H9 (cell line): ENCODE data around the gene TOB2. TPM values are rescaled to one million over a fixed set of nuclear protein-coding genes. Genes with fewer than 3 reads are reported as not detected.

ENCODE experiments used
- DNase-seq: peaks from one replicate; pipeline ENCODE4 v3.0.0-alpha.2; 2017
- H2AFZ ChIP-seq: one replicate; pipeline ENCODE4 v1.6.1; 2013; ENCODE audit warnings: mild to moderate bottlenecking, low read length, control low read depth, moderate library complexity
- H2AK5ac ChIP-seq: 2 replicates; pipeline ENCODE4 v1.6.1; 2013; ENCODE audit warnings: low read length, control low read depth, mixed read lengths; ENCODE audit not compliant: insufficient read length
- H2BK120ac ChIP-seq: one replicate; pipeline ENCODE4 v1.6.1; 2013; ENCODE audit warnings: low read depth, mild to moderate bottlenecking, low read length, control low read depth, inconsistent platforms; ENCODE audit not compliant: poor library complexity, severe bottlenecking
- H2BK12ac ChIP-seq: 2 replicates; pipeline ENCODE4 v1.6.1; 2013; ENCODE audit warnings: low read length, control low read depth, mixed read lengths, low read depth; ENCODE audit not compliant: insufficient read length
- H2BK15ac ChIP-seq: 2 replicates; pipeline ENCODE4 v1.6.1; 2013; ENCODE audit warnings: low read depth, low read length, control low read depth
- H2BK20ac ChIP-seq: one replicate; pipeline ENCODE4 v1.6.1; 2013; ENCODE audit warnings: low read depth, mild to moderate bottlenecking, low read length, control low read depth, inconsistent platforms; ENCODE audit not compliant: poor library complexity, severe bottlenecking
- H2BK5ac ChIP-seq: 2 replicates; pipeline ENCODE4 v1.6.1; 2013; ENCODE audit warnings: low read length, control low read depth, mixed read lengths; ENCODE audit not compliant: insufficient read length
- H3K14ac ChIP-seq: 2 replicates; pipeline ENCODE4 v1.6.1; 2013; ENCODE audit warnings: low read length, control low read depth; ENCODE audit not compliant: insufficient read depth
- H3K18ac ChIP-seq: 2 replicates; pipeline ENCODE4 v1.6.1; 2013; ENCODE audit warnings: low read depth, mild to moderate bottlenecking, mixed read lengths, low read length, control low read depth; ENCODE audit not compliant: insufficient read length
- H3K23ac ChIP-seq: 2 replicates; pipeline ENCODE4 v1.6.1; 2013; ENCODE audit warnings: low read length, control low read depth, mixed read lengths, low read depth; ENCODE audit not compliant: insufficient read length
- H3K23me2 ChIP-seq: 2 replicates; pipeline ENCODE4 v1.6.1; 2013; ENCODE audit warnings: low read depth, mild to moderate bottlenecking, mixed read lengths, low read length, control low read depth; ENCODE audit not compliant: insufficient read length, poor library complexity, severe bottlenecking
- H3K27ac ChIP-seq: 2 replicates; pipeline ENCODE4 v1.5.1; 2013; ENCODE audit warnings: low read length, control low read depth, mixed read lengths, low read depth; ENCODE audit not compliant: insufficient read length
- H3K27me3 ChIP-seq: 2 replicates; pipeline ENCODE4 v1.6.1; 2013; ENCODE audit warnings: low read length, control low read depth, inconsistent platforms; ENCODE audit not compliant: insufficient read depth
- H3K4ac ChIP-seq: 2 replicates; pipeline ENCODE4 v1.6.1; 2013; ENCODE audit warnings: low read depth, mild to moderate bottlenecking, control low read depth, inconsistent platforms, low read length, moderate library complexity
- H3K4me1 ChIP-seq: 2 replicates; pipeline ENCODE4 v1.6.1; 2013; ENCODE audit warnings: low read length, control low read depth, inconsistent platforms; ENCODE audit not compliant: insufficient read depth
- H3K4me2 ChIP-seq: 2 replicates; pipeline ENCODE4 v1.6.1; 2013; ENCODE audit warnings: low read length, control low read depth, mixed read lengths; ENCODE audit not compliant: insufficient read length, insufficient read depth
- H3K56ac ChIP-seq: 2 replicates; pipeline ENCODE4 v1.6.1; 2013; ENCODE audit warnings: low read depth, mild to moderate bottlenecking, mixed read lengths, low read length, control low read depth; ENCODE audit not compliant: insufficient read length
- H3K79me1 ChIP-seq: 2 replicates; pipeline ENCODE4 v1.6.1; 2013; ENCODE audit warnings: low read depth, mild to moderate bottlenecking, moderate library complexity, low read length, control low read depth, inconsistent platforms; ENCODE audit not compliant: insufficient read depth, poor library complexity, severe bottlenecking
- H3K79me2 ChIP-seq: 2 replicates; pipeline ENCODE4 v1.6.1; 2013; ENCODE audit warnings: low read length, control low read depth, inconsistent platforms; ENCODE audit not compliant: insufficient read depth
- H3K9ac ChIP-seq: 2 replicates; pipeline ENCODE4 v1.6.1; 2013; ENCODE audit warnings: low read length, control low read depth, mixed read lengths; ENCODE audit not compliant: insufficient read length; ENCODE audit errors: extremely low read depth
- H3K9me3 ChIP-seq: one replicate; pipeline ENCODE4 v1.6.1; 2013; ENCODE audit warnings: low read depth, low read length, inconsistent platforms; ENCODE audit not compliant: control insufficient read depth
- H3T11ph ChIP-seq: one replicate; pipeline ENCODE4 v1.6.1; 2013; ENCODE audit warnings: mild to moderate bottlenecking, low read length, control low read depth, inconsistent platforms
- H4K20me1 ChIP-seq: one replicate; pipeline ENCODE4 v1.6.1; 2013; ENCODE audit not compliant: control insufficient read depth, insufficient read length, insufficient read depth
- H4K5ac ChIP-seq: 2 replicates; pipeline ENCODE4 v1.6.1; 2013; ENCODE audit warnings: low read depth, mild to moderate bottlenecking, mixed read lengths, low read length, control low read depth; ENCODE audit not compliant: insufficient read length
- H4K8ac ChIP-seq: replicated peaks from 2 replicates; pipeline ENCODE4 v1.6.1; 2013; ENCODE audit warnings: low read length, control low read depth, mixed read lengths, low read depth; ENCODE audit not compliant: insufficient read length
- H4K91ac ChIP-seq: 2 replicates; pipeline ENCODE4 v1.6.1; 2013; ENCODE audit warnings: low read depth, mild to moderate bottlenecking, moderate library complexity, mixed read lengths, low read length, control low read depth; ENCODE audit not compliant: insufficient read length
- H3K27ac Mint-ChIP-seq, 3 experiments: 2 replicates in 2 of 3; 3 replicates in 1 of 3; pipeline ENCODE4 v1.8.0; 2020 to 2021; ENCODE audit warnings: mixed read lengths in 3 of 3, mild to moderate bottlenecking in 1 of 3, moderate library complexity in 1 of 3
- H3K27me3 Mint-ChIP-seq: 2 replicates; pipeline ENCODE4 v1.8.0; 2021; ENCODE audit warnings: low read depth, mild to moderate bottlenecking, moderate library complexity, mixed read lengths
- H3K36me3 Mint-ChIP-seq, 3 experiments: 2 replicates in 2 of 3; 3 replicates in 1 of 3; pipeline ENCODE4 v1.8.0; 2020 to 2021; ENCODE audit warnings: low read depth in 3 of 3, mixed read lengths in 3 of 3; ENCODE audit not compliant: insufficient read depth in 1 of 3
- H3K4me1 Mint-ChIP-seq, 2 experiments: 2 replicates each; pipeline ENCODE4 v1.8.0; 2020; ENCODE audit warnings: mixed read lengths in 2 of 2
- H3K4me3 Mint-ChIP-seq, 2 experiments: 2 replicates in 1 of 2; 3 replicates in 1 of 2; pipeline ENCODE4 v1.8.0; 2020 to 2021; ENCODE audit warnings: mild to moderate bottlenecking in 2 of 2, mixed read lengths in 2 of 2, moderate library complexity in 1 of 2
- H3K9me3 Mint-ChIP-seq, 2 experiments: 2 replicates in 1 of 2; 3 replicates in 1 of 2; pipeline ENCODE4 v1.8.0; 2020; ENCODE audit warnings: mild to moderate bottlenecking in 2 of 2, mixed read lengths in 2 of 2, moderate library complexity in 1 of 2
- WGBS: extraction: QIAGEN DNeasy Blood & Tissue Kit; methylation state at CpG from one replicate; pipeline ENCODE4 v1.1.7; 2013; ENCODE audit warnings: missing lambda C conversion rate, low lambda C conversion rate, mixed read lengths; ENCODE audit not compliant: insufficient read length; ENCODE audit errors: extremely low coverage; 5-methylcytosine and 5-hydroxymethylcytosine counted together
- total RNA-seq: library from RNA; stranded (reverse); gene quantifications from 2 replicates; pipeline ENCODE4 v1.2.1, GENCODE V29; 2021
- TF ChIP-seq, protein P1 (sequence below): fragments of 200-600 bp; sonication (generic); conservative IDR thresholded peaks from 3 replicates; pipeline ENCODE4 v1.8.0; 2021; ENCODE audit warnings: antibody characterized with exemption, mild to moderate bottlenecking

Gene TOB2
- total RNA-seq, 1 experiment from 2014 or later: 75.8 TPM

GRCh38 chr22:41478473-41478872 is 31.9 kb upstream of the TOB2 start:
- no peak overlapping the region for H3K18ac ChIP-seq
- H3K9ac ChIP-seq: no peak overlapping the region
- peaks cover 5% of the 10 kb centered on the region for H3K79me1 ChIP-seq
- H4K5ac ChIP-seq: no peak overlapping the region
- WGBS: no CpG with 5 or more reads among the region's 2 CpGs
- TF ChIP-seq, protein P1, sequence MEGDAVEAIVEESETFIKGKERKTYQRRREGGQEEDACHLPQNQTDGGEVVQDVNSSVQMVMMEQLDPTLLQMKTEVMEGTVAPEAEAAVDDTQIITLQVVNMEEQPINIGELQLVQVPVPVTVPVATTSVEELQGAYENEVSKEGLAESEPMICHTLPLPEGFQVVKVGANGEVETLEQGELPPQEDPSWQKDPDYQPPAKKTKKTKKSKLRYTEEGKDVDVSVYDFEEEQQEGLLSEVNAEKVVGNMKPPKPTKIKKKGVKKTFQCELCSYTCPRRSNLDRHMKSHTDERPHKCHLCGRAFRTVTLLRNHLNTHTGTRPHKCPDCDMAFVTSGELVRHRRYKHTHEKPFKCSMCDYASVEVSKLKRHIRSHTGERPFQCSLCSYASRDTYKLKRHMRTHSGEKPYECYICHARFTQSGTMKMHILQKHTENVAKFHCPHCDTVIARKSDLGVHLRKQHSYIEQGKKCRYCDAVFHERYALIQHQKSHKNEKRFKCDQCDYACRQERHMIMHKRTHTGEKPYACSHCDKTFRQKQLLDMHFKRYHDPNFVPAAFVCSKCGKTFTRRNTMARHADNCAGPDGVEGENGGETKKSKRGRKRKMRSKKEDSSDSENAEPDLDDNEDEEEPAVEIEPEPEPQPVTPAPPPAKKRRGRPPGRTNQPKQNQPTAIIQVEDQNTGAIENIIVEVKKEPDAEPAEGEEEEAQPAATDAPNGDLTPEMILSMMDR: no peak
- no peak overlapping the region for H2BK120ac ChIP-seq
- no peak overlapping the region for H3K4me2 ChIP-seq
- H3K79me2 ChIP-seq: peaks cover 4% of the 10 kb centered on the region; the same call in 1 of the 2 replicates
- H2AK5ac ChIP-seq: no peak overlapping the region
- H2AFZ ChIP-seq: no peak overlapping the region
- no peaks in the 10 kb centered on the region for H3K27me3 Mint-ChIP-seq
- H3K27ac Mint-ChIP-seq: peak overlapping the region in 2 of 3 experiments; percentile 51 to 75; a peak in 2 of 7 replicates
- H3K56ac ChIP-seq: no peak overlapping the region
- H4K20me1 ChIP-seq: peaks cover 2% of the 10 kb centered on the region
- no peaks in the 10 kb centered on the region for H3K9me3 ChIP-seq
- H2BK12ac ChIP-seq: no peak overlapping the region
- no peaks in the 10 kb centered on the region for H3K9me3 Mint-ChIP-seq
- no peak overlapping the region for H3K14ac ChIP-seq
- H3K4me1 Mint-ChIP-seq: peaks cover 40 to 44% of the 10 kb centered on the region in 2 experiments
- H2BK5ac ChIP-seq: no peak overlapping the region
- no peak overlapping the region; a peak in 1 of 5 replicates for H3K4me3 Mint-ChIP-seq
- H3K4me1 ChIP-seq: peaks cover 10% of the 10 kb centered on the region; the same call in 1 of the 2 replicates
- no peak overlapping the region for H2BK15ac ChIP-seq
- H4K8ac ChIP-seq: no peak overlapping the region
- H4K91ac ChIP-seq: no peak overlapping the region
- H3K23ac ChIP-seq: no peak overlapping the region
- H3T11ph ChIP-seq: no peak overlapping the region
- no peaks in the 10 kb centered on the region for H3K23me2 ChIP-seq
- no peak overlapping the region for H3K27ac ChIP-seq
- no peak for DNase-seq
- H2BK20ac ChIP-seq: no peak overlapping the region
- H3K36me3 Mint-ChIP-seq: no peaks in the 10 kb centered on the region
- H3K27me3 ChIP-seq: no peaks in the 10 kb centered on the region
- H3K4ac ChIP-seq: no peak overlapping the region
